OCI-LY3 (cell line): ENCODE data around the gene GM2A.

Experiments used
- H2AFZ ChIP-seq: fragments of 200-600, 300-600 bp; shearing (Covaris generic); 2 replicates; pipeline ENCODE4 v1.6.0; 2014; ENCODE audit warnings: antibody characterized with exemption, low read depth, low read length
- H3K27ac ChIP-seq: fragments of 200-600, 300-600 bp; sonication (generic); 2 replicates; pipeline ENCODE4 v1.5.1; 2014; ENCODE audit warnings: mild to moderate bottlenecking, low read length, moderate library complexity, mixed read lengths
- H3K27me3 ChIP-seq: fragments of 200-600, 300-600 bp; sonication (generic); 2 replicates; pipeline ENCODE4 v1.6.1; 2014; ENCODE audit warnings: low read depth, low read length, mixed read lengths
- H3K36me3 ChIP-seq: fragments of 200-600, 300-600 bp; sonication (generic); replicated peaks from 2 replicates; pipeline ENCODE3; 2014; ENCODE audit warnings: low read depth, low read length, mixed read lengths
- H3K4me1 ChIP-seq: fragments of 300-600, 200-600 bp; sonication (generic); 2 replicates; pipeline ENCODE4 v1.6.1; 2014; ENCODE audit warnings: low read length, mixed read lengths
- H3K4me2 ChIP-seq: fragments of 200-600, 300-600 bp; sonication (generic); 2 replicates; pipeline ENCODE4 v1.6.1; 2014; ENCODE audit warnings: low read length, mixed read lengths
- H3K4me3 ChIP-seq: fragments of 300-600, 200-600 bp; sonication (generic); 2 replicates; pipeline ENCODE4 v1.5.1; 2014; ENCODE audit warnings: antibody characterized with exemption, mild to moderate bottlenecking, low read length, moderate library complexity
- H3K79me2 ChIP-seq: fragments of 300-600, 200-600 bp; shearing (Covaris generic); 2 replicates; pipeline ENCODE4 v1.6.1; 2014; ENCODE audit warnings: mild to moderate bottlenecking, low read length, mixed read lengths
- H3K9ac ChIP-seq: fragments of 300-600, 200-600 bp; shearing (Covaris generic); 2 replicates; pipeline ENCODE4 v1.6.0; 2014; ENCODE audit warnings: mild to moderate bottlenecking, low read length, moderate library complexity
- H3K9me3 ChIP-seq: fragments of 200-600, 300-600 bp; shearing (Covaris generic); 2 replicates; pipeline ENCODE4 v1.6.1; 2014; ENCODE audit warnings: low read length, mixed read lengths; ENCODE audit not compliant: insufficient read depth
- H4K20me1 ChIP-seq: fragments of 200-600, 300-600 bp; sonication (generic); 2 replicates; pipeline ENCODE4 v1.6.1; 2016; ENCODE audit warnings: low read length, mixed read lengths; ENCODE audit not compliant: insufficient read depth
- EZH2phosphoT487 ChIP-seq: fragments of 200-600 bp; shearing (Covaris generic); IDR thresholded peaks from 2 replicates; pipeline ENCODE4 v1.6.1; 2018; ENCODE audit warnings: antibody characterized with exemption, mixed run types, low read depth
- TF ChIP-seq, protein P1 (sequence below): fragments of 200-600, 300-600 bp; sonication (generic); IDR thresholded peaks from 2 replicates; pipeline ENCODE4 v1.5.1; 2014; ENCODE audit warnings: antibody characterized with exemption, low read length, low read depth

The GM2A gene

DNA sequence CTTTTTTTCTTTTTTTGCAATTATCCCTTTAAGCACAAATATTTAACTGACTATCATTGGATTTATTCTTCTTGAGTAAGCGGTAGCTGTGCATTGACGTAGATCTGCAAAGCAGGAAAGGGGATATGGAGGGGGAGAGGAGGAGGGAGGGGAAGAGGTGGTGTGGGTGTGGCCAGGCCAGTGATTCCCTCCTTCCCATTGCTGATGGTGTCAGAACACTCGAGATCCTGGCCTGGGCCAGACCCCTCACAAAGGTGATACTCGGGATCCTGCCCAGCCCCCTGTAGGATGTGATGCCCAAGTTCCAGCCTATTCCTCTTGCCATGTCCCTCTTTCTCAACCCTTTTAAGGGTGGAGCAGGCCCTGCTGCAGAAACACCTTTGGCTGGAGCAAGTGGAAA is 40.6 kb downstream of the GM2A start:
- Histone ChIP-seq H2AFZ (no peak overlapping the region), H3K27ac (no peak overlapping the region), H4K20me1 (no peaks in the 10 kb centered on the region), H3K9ac (no peak overlapping the region), H3K4me1 (peaks cover 15% of the 10 kb centered on the region), H3K4me2 (no peak overlapping the region), H3K9me3 (no peaks in the 10 kb centered on the region), H3K79me2 (no peaks in the 10 kb centered on the region), H3K27me3 (no peaks in the 10 kb centered on the region), H3K36me3 (no peaks in the 10 kb centered on the region), H3K4me3 (no peak overlapping the region)
- TF ChIP-seq EZH2phosphoT487 = no peak
- TF ChIP-seq, protein P1, sequence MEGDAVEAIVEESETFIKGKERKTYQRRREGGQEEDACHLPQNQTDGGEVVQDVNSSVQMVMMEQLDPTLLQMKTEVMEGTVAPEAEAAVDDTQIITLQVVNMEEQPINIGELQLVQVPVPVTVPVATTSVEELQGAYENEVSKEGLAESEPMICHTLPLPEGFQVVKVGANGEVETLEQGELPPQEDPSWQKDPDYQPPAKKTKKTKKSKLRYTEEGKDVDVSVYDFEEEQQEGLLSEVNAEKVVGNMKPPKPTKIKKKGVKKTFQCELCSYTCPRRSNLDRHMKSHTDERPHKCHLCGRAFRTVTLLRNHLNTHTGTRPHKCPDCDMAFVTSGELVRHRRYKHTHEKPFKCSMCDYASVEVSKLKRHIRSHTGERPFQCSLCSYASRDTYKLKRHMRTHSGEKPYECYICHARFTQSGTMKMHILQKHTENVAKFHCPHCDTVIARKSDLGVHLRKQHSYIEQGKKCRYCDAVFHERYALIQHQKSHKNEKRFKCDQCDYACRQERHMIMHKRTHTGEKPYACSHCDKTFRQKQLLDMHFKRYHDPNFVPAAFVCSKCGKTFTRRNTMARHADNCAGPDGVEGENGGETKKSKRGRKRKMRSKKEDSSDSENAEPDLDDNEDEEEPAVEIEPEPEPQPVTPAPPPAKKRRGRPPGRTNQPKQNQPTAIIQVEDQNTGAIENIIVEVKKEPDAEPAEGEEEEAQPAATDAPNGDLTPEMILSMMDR = no peak

DNA sequence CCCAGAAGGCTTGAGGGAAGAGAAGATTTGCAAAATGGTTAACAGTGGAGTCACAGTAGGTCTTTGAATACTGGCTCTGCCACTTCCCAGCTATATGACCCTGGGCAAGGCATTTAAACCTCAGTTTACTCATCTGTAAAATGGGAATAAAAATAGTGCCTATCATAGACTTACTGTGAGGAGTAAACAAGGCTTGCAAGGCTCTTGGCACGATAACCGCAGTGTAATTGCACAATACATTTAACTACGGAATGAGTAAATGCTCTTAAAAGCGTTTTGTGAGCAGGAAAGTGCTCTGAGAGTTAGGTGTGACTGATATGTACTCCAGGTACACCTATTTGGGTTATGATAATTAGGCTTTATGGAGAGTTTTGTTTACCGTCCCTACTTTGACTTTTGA is 42.2 kb downstream of the GM2A start:
- H3K9me3 ChIP-seq = no peaks in the 10 kb centered on the region
- no peaks in the 10 kb centered on the region for H3K79me2 ChIP-seq
- TF ChIP-seq EZH2phosphoT487 = no peak
- TF ChIP-seq, protein P1 = no peak
- no peak overlapping the region for H2AFZ ChIP-seq
- H3K27ac ChIP-seq = no peak overlapping the region
- no peak overlapping the region for H3K4me3 ChIP-seq
- H4K20me1 ChIP-seq = no peaks in the 10 kb centered on the region
- peaks cover 4% of the 10 kb centered on the region for H3K27me3 ChIP-seq
- H3K4me2 ChIP-seq = no peak overlapping the region
- H3K9ac ChIP-seq = no peak overlapping the region
- no peaks in the 10 kb centered on the region for H3K36me3 ChIP-seq
- peaks cover 15% of the 10 kb centered on the region for H3K4me1 ChIP-seq

DNA sequence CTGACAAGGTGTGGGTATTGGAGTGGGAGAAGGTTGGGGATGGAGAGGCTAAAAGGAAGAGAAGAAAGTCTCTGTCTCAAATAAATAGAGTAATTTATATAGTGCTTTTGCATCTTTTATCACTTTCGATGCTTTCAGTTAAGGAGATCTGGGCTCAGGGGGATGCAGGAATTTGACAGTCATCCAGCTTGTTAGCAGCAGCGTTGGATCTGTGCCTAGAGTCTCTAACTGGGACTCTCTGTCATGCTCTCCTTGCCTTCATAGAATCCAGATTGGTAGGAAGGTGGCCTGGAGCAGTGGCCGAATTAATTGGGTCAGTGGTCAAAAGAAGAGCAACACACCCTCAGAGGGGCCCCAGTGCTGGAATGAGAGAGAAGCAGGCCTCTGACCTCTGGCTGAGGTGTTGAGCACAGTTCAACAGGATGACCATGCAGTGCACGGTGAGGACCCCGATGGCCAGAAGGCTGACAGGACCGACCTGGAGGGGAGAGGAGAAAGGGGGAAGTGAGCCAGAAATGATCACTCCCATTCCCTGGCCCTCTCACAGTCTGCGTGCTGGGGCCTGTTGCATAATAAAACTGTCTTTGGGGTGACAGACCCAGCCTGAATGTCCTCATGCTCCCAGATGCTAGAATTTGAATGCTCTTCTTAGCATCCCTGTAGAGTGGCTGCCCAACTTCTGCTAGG is 42.9 kb downstream of the GM2A start:
- Histone ChIP-seq H3K27me3 (peaks cover 7% of the 10 kb centered on the region), H3K4me2 (no peak overlapping the region), H3K79me2 (no peaks in the 10 kb centered on the region), H3K9me3 (no peaks in the 10 kb centered on the region), H4K20me1 (no peaks in the 10 kb centered on the region), H3K4me1 (peaks cover 15% of the 10 kb centered on the region), H3K4me3 (no peak overlapping the region), H3K36me3 (no peaks in the 10 kb centered on the region), H3K9ac (no peak overlapping the region), H2AFZ (no peak overlapping the region), H3K27ac (no peak overlapping the region)
- TF ChIP-seq EZH2phosphoT487 = no peak
- TF ChIP-seq, protein P1 = no peak

DNA sequence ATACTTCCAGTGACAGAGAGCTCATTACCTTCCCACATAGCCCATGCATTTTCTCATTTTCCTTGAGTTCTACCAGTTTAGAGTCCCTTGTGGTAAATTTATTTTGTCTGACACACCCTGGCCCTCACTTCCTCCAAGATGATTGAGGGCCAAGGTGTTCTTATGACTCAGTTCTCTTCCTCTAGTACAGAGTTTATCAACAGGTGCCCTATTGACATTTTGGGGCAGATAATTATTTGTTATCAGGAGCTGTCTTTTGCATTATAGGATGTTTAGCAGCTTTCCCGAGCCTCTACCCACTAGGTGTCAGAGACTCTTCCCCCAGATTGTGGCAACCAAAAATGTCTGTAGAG is 43.5 kb downstream of the GM2A start:
- TF ChIP-seq EZH2phosphoT487 = no peak
- TF ChIP-seq, protein P1 = no peak
- Histone ChIP-seq H3K9me3 (no peaks in the 10 kb centered on the region), H3K27me3 (peaks cover 7% of the 10 kb centered on the region), H2AFZ (no peak overlapping the region), H3K4me3 (no peak overlapping the region), H4K20me1 (no peaks in the 10 kb centered on the region), H3K79me2 (no peaks in the 10 kb centered on the region), H3K36me3 (no peaks in the 10 kb centered on the region), H3K4me1 (peaks cover 15% of the 10 kb centered on the region), H3K27ac (no peak overlapping the region), H3K9ac (no peak overlapping the region), H3K4me2 (no peak overlapping the region)
